IMR-90 (cell line): Measurements from ENCODE around the gene SYCE3. TPM values are rescaled to one million over a fixed set of nuclear protein-coding genes. Genes with fewer than 3 reads are reported as not detected.

Experiments
- ATAC-seq: fragments of 200-7000 bp; cut with Tn5 transposase; 2 replicates; pipeline ENCODE4 v1.9.1; 2020; ENCODE audit warnings: low read depth, mild to moderate bottlenecking, moderate library complexity
- BruUV-seq: library from RNA; stranded (reverse); fragments of 400-500 nt; replicated peaks from 2 replicates; lab custom pipeline; 2021; lab: Mats Ljungman, UMichigan
- CTCF ChIA-PET: fragments of 300-600 bp; formaldehyde crosslinking; extraction: SDS; loops from one replicate; lab custom pipeline; 2021; ENCODE audit warnings: antibody characterized with exemption; lab: Yijun Ruan, JAX
- POLR2A ChIA-PET: fragments of 300-600 bp; sonication (Branson Sonifier 250); formaldehyde crosslinking; loops from one replicate; lab custom pipeline; 2022; ENCODE audit warnings: antibody characterized with exemption; ENCODE audit not compliant: unreplicated experiment; lab: Charles Lee
- DNase-seq: peaks from one replicate; pipeline ENCODE4 v3.0.0; 2013
- H2AFZ ChIP-seq: replicated peaks from 2 replicates; pipeline ENCODE3; 2013; ENCODE audit warnings: low read length, mild to moderate bottlenecking; ENCODE audit not compliant: poor library complexity
- H2AK5ac ChIP-seq: 2 replicates; pipeline ENCODE4 v1.6.1; 2013; ENCODE audit warnings: low read depth, low read length, inconsistent platforms
- H2AK9ac ChIP-seq: replicated peaks from 2 replicates; pipeline ENCODE3; 2013; ENCODE audit warnings: mild to moderate bottlenecking, low read depth, low read length, moderate library complexity; ENCODE audit not compliant: poor library complexity
- H2BK120ac ChIP-seq: 2 replicates; pipeline ENCODE4 v1.6.1; 2013; ENCODE audit warnings: low read depth, low read length, inconsistent platforms
- H2BK15ac ChIP-seq: 3 replicates; pipeline ENCODE4 v1.6.1; 2013; ENCODE audit warnings: low read depth, low read length, inconsistent platforms
- H2BK20ac ChIP-seq: 2 replicates; pipeline ENCODE4 v1.6.1; 2013; ENCODE audit warnings: low read depth, mild to moderate bottlenecking, inconsistent platforms, low read length, moderate library complexity
- H2BK5ac ChIP-seq: 2 replicates; pipeline ENCODE4 v1.6.1; 2013; ENCODE audit warnings: mild to moderate bottlenecking, low read depth, low read length, inconsistent platforms; ENCODE audit not compliant: poor library complexity, severe bottlenecking
- H3K14ac ChIP-seq: replicated peaks from 2 replicates; pipeline ENCODE4 v1.6.1; 2013; ENCODE audit warnings: low read depth, low read length, inconsistent platforms
- H3K18ac ChIP-seq: 2 replicates; pipeline ENCODE4 v1.6.1; 2013; ENCODE audit warnings: low read depth, low read length, control low read depth
- H3K23ac ChIP-seq: 2 replicates; pipeline ENCODE4 v1.6.1; 2013; ENCODE audit warnings: low read depth, low read length, inconsistent platforms
- H3K27ac ChIP-seq: 2 replicates; pipeline ENCODE4 v1.5.1; 2013; ENCODE audit warnings: mild to moderate bottlenecking, control low read depth, low read length; ENCODE audit not compliant: insufficient read depth
- H3K27me3 ChIP-seq: 2 replicates; pipeline ENCODE4 v1.6.1; 2013; ENCODE audit warnings: low read length; ENCODE audit not compliant: control insufficient read depth, insufficient read depth
- H3K36me3 ChIP-seq: 2 replicates; pipeline ENCODE4 v1.6.1; 2013; ENCODE audit warnings: low read length, mixed read lengths; ENCODE audit not compliant: control insufficient read depth, insufficient read depth
- H3K4ac ChIP-seq: 2 replicates; pipeline ENCODE4 v1.6.1; 2013; ENCODE audit warnings: low read depth, low read length, inconsistent platforms
- H3K4me1 ChIP-seq: 2 replicates; pipeline ENCODE4 v1.6.1; 2013; ENCODE audit warnings: low read length, mixed read lengths; ENCODE audit not compliant: control insufficient read depth, insufficient read depth
- H3K4me2 ChIP-seq: 2 replicates; pipeline ENCODE4 v1.6.1; 2013; ENCODE audit warnings: low read depth, mild to moderate bottlenecking, control low read depth, low read length, moderate library complexity
- H3K4me3 ChIP-seq: 2 replicates; pipeline ENCODE4 v1.5.1; 2013; ENCODE audit warnings: low read depth, mild to moderate bottlenecking, control low read depth, low read length, moderate library complexity; ENCODE audit not compliant: insufficient read depth
- H3K56ac ChIP-seq: 2 replicates; pipeline ENCODE4 v1.6.1; 2013; ENCODE audit warnings: low read length, inconsistent platforms; ENCODE audit not compliant: insufficient read depth; ENCODE audit errors: extremely low read depth
- H3K79me1 ChIP-seq, 2 experiments: 2 replicates each; pipeline ENCODE4 v1.6.1; 2013; ENCODE audit warnings: low read length in 2 of 2, inconsistent platforms in 1 of 2, low read depth in 1 of 2
- H3K9ac ChIP-seq: 2 replicates; pipeline ENCODE4 v1.6.1; 2013; ENCODE audit warnings: low read depth, low read length, control low read depth
- H3K9me1 ChIP-seq: 2 replicates; pipeline ENCODE4 v1.6.1; 2013; ENCODE audit warnings: low read length, inconsistent platforms; ENCODE audit not compliant: insufficient read depth
- H3K9me3 ChIP-seq: 2 replicates; pipeline ENCODE4 v1.6.1; 2013; ENCODE audit warnings: low read length; ENCODE audit not compliant: control insufficient read depth, insufficient read depth
- H4K20me1 ChIP-seq: 2 replicates; pipeline ENCODE4 v1.6.1; 2013; ENCODE audit warnings: low read length, inconsistent platforms; ENCODE audit not compliant: insufficient read depth
- H4K5ac ChIP-seq: 2 replicates; pipeline ENCODE4 v1.6.1; 2013; ENCODE audit warnings: mild to moderate bottlenecking, low read depth, low read length, control low read depth
- H4K8ac ChIP-seq, 2 experiments: 2 replicates each; pipeline ENCODE4 v1.6.1; 2013; ENCODE audit warnings: low read depth in 2 of 2, low read length in 2 of 2, control low read depth in 1 of 2, inconsistent platforms in 1 of 2
- H4K91ac ChIP-seq: 2 replicates; pipeline ENCODE4 v1.6.1; 2013; ENCODE audit warnings: low read depth, low read length, inconsistent platforms; ENCODE audit not compliant: insufficient read depth
- CHD1 ChIP-seq: IDR thresholded peaks from 2 replicates; pipeline ENCODE4 v1.6.1; 2012; ENCODE audit warnings: low read depth, low read length, improper control_type of control experiment
- FOS ChIP-seq: fragments of 150-350 bp; IDR thresholded peaks from 2 replicates; pipeline ENCODE4 v1.6.1; 2016; ENCODE audit warnings: low read depth, low read length
- MAFK ChIP-seq: IDR thresholded peaks from 2 replicates; pipeline ENCODE4 v1.6.1; 2012; ENCODE audit warnings: low read depth, low read length, improper control_type of control experiment
- MAZ ChIP-seq: IDR thresholded peaks from 2 replicates; pipeline ENCODE4 v1.6.1; 2012; ENCODE audit warnings: low read depth, mild to moderate bottlenecking, low read length, improper control_type of control experiment, moderate library complexity, borderline replicate concordance
- NFE2L2 ChIP-seq: fragments of 150-350 bp; IDR thresholded peaks from 2 replicates; pipeline ENCODE4 v1.6.1; 2016; ENCODE audit warnings: low read depth, mild to moderate bottlenecking, low read length
- POLR2A ChIP-seq: IDR thresholded peaks from 2 replicates; pipeline ENCODE4 v1.6.1; 2012; ENCODE audit warnings: mild to moderate bottlenecking, low read depth, low read length
- RCOR1 ChIP-seq: IDR thresholded peaks from 2 replicates; pipeline ENCODE4 v1.6.1; 2012; ENCODE audit warnings: mild to moderate bottlenecking, low read length, improper control_type of control experiment; ENCODE audit not compliant: insufficient replicate concordance
- RFX5 ChIP-seq: IDR thresholded peaks from 2 replicates; pipeline ENCODE4 v1.8.0; 2012; ENCODE audit warnings: low read depth, mild to moderate bottlenecking, low read length, moderate library complexity
- SMC3 ChIP-seq: fragments of 150-350 bp; IDR thresholded peaks from 2 replicates; pipeline ENCODE4 v1.6.1; 2016; ENCODE audit warnings: low read depth, mild to moderate bottlenecking, antibody characterized with exemption, low read length, moderate library complexity
- WGBS, 2 experiments: methylation state at CpG; one replicate each; pipeline versions ENCODE4 v1.1.5 to v1.1.7; 2013; ENCODE audit warnings: missing lambda C conversion rate in 2 of 2; ENCODE audit not compliant: insufficient read length in 1 of 2; ENCODE audit errors: extremely low coverage in 2 of 2; 5-methylcytosine and 5-hydroxymethylcytosine counted together
- dilution Hi-C: fragments of 300-500 bp; cut with HindIII; formaldehyde crosslinking; loops from one replicate; pipeline ENCODE4 v1.14.3; 2018; ENCODE audit warnings: low sequenced_read_pairs; ENCODE audit not compliant: unreplicated experiment
- in situ Hi-C: fragments of 300-500 bp; cut with MboI; formaldehyde crosslinking; loops from 3 replicates; pipeline ENCODE4 v1.14.3; 2019; ENCODE audit warnings: low sequenced_read_pairs, inconsistent platforms, mixed read lengths
- intact Hi-C: fragments of 100-400 bp; cut with micrococcal nuclease; formaldehyde crosslinking; loops from 2 replicates; pipeline ENCODE4 v1.10.0; 2022
- polyA plus RNA-seq, 3 experiments: library from polyadenylated mRNA; depleted of rRNA; stranded (reverse); fragments of >200 nt; gene quantifications; 2 replicates each; pipeline ENCODE4 v1.2.3, GENCODE V29; 2012; ENCODE audit warnings: low replicate concordance in 1 of 3
- total RNA-seq: library from RNA; depleted of rRNA; stranded (reverse); fragments of >200 nt; gene quantifications from 2 replicates; pipeline ENCODE4 v1.2.3, GENCODE V29; 2012
- TF ChIP-seq, protein P1 (sequence below): conservative IDR thresholded peaks from 2 replicates; pipeline ENCODE4 v1.5.1; 2012; ENCODE audit warnings: mild to moderate bottlenecking, low read depth, low read length, improper control_type of control experiment

SYCE3 gene
- total and polyA plus RNA-seq, 2 of the 4 experiments (the other 2 are of a cell fraction), result not detected

DNA sequence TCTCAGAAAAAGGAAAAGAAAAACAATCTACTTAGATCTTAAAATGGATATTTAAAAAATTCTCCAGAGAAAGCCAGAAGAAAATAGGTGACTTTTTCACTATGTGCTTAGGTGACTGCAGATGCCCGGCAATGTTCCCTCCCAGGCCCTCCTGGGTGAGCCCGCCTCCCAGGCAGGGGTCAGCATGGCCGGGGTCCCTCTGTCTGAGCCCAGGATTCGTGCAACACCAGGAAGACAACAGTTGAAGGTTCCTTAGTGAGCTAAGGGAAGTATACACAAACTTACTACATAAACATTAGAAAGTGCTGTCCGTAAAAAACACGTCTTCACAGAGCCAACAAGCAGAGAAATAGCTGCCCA lies 49.4 kb upstream of the SYCE3 start:
- Histone ChIP-seq H2BK15ac (no peak overlapping the region), H3K4me3 (no peak overlapping the region), H3K9me1 (no peaks in the 10 kb centered on the region), H4K91ac (no peak overlapping the region), H3K36me3 (no peaks in the 10 kb centered on the region), H3K9me3 (no peaks in the 10 kb centered on the region), H3K23ac (no peak overlapping the region), H3K14ac (no peak overlapping the region), H3K56ac (no peak overlapping the region), H4K5ac (no peak overlapping the region), H2BK5ac (no peak overlapping the region), H4K20me1 (no peaks in the 10 kb centered on the region; the same call in 1 of the 2 replicates), H3K4ac (no peak overlapping the region), H3K4me1 (no peaks in the 10 kb centered on the region), H3K9ac (no peak overlapping the region), H3K27ac (no peak overlapping the region), H2BK120ac (no peak overlapping the region), H4K8ac (no peak overlapping the region), H3K18ac (no peak overlapping the region), H2AK5ac (no peak overlapping the region), H3K79me1 (no peaks in the 10 kb centered on the region), H2AK9ac (no peak overlapping the region), H2BK20ac (no peak overlapping the region), H3K4me2 (no peak overlapping the region), H3K27me3 (peaks cover 52% of the 10 kb centered on the region), H2AFZ (no peak overlapping the region)
- in situ Hi-C loops (no loop called here), intact Hi-C loops (no loop called here), dilution Hi-C loops (no loop called here)
- POLR2A ChIA-PET, result no interaction called here
- TF ChIP-seq RCOR1 (no peak), MAZ (no peak), MAFK (no peak), FOS (no peak), CHD1 (no peak), NFE2L2 (no peak), POLR2A (no peak), SMC3 (no peak), RFX5 (no peak)
- TF ChIP-seq, protein P1, sequence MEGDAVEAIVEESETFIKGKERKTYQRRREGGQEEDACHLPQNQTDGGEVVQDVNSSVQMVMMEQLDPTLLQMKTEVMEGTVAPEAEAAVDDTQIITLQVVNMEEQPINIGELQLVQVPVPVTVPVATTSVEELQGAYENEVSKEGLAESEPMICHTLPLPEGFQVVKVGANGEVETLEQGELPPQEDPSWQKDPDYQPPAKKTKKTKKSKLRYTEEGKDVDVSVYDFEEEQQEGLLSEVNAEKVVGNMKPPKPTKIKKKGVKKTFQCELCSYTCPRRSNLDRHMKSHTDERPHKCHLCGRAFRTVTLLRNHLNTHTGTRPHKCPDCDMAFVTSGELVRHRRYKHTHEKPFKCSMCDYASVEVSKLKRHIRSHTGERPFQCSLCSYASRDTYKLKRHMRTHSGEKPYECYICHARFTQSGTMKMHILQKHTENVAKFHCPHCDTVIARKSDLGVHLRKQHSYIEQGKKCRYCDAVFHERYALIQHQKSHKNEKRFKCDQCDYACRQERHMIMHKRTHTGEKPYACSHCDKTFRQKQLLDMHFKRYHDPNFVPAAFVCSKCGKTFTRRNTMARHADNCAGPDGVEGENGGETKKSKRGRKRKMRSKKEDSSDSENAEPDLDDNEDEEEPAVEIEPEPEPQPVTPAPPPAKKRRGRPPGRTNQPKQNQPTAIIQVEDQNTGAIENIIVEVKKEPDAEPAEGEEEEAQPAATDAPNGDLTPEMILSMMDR, result no peak
- no TSS peak for BruUV-seq
- ATAC-seq, result no peak; the same call in 1 of the 2 replicates
- no CpG with 5 or more reads among the region's 6 CpGs for WGBS, 2 experiments
- CTCF ChIA-PET, result no interaction called here
- no peak for DNase-seq
